Neural cell (in vitro differentiated cells): ENCODE results near the gene CEACAM4. TPM values are rescaled to one million over a fixed set of nuclear protein-coding genes. Genes with fewer than 3 reads are reported as not detected.

Experiments used
- H2AFZ ChIP-seq: fragments of 200-600, 300-800 bp; sonication (generic), shearing (Covaris generic); 2 replicates; pipeline ENCODE4 v1.6.0; 2014; ENCODE audit warnings: low read depth, mild to moderate bottlenecking, antibody characterized with exemption, low read length, moderate library complexity
- H3F3A ChIP-seq: fragments of 200-600 bp; shearing (Covaris generic); 2 replicates; pipeline ENCODE4 v1.6.1; 2016; ENCODE audit warnings: mild to moderate bottlenecking, moderate library complexity, mixed read lengths, antibody characterized with exemption, low read length; ENCODE audit not compliant: insufficient read depth, poor library complexity, severe bottlenecking
- H3K27ac ChIP-seq: fragments of 200-600, 300-800 bp; sonication (generic), shearing (Covaris generic); 2 replicates; pipeline ENCODE4 v1.5.1; 2014; ENCODE audit warnings: mild to moderate bottlenecking, low read length, moderate library complexity
- H3K27me3 ChIP-seq: fragments of 300-800, 200-600 bp; sonication (generic), shearing (Covaris generic); 2 replicates; pipeline ENCODE4 v1.6.0; 2014; ENCODE audit warnings: mild to moderate bottlenecking, low read depth, low read length, moderate library complexity; ENCODE audit not compliant: insufficient read depth
- H3K36me3 ChIP-seq: fragments of 300-800, 200-600 bp; sonication (generic), shearing (Covaris generic); 2 replicates; pipeline ENCODE4 v1.5.1; 2014; ENCODE audit warnings: mild to moderate bottlenecking, antibody characterized with exemption, low read length, moderate library complexity; ENCODE audit not compliant: insufficient read depth
- H3K4me2 ChIP-seq: fragments of 300-800, 200-600 bp; sonication (generic), shearing (Covaris generic); 2 replicates; pipeline ENCODE4 v1.6.0; 2014; ENCODE audit warnings: mild to moderate bottlenecking, low read length
- H3K4me3 ChIP-seq: fragments of 300-800, 200-600 bp; sonication (generic), shearing (Covaris generic); 2 replicates; pipeline ENCODE4 v1.5.1; 2014; ENCODE audit warnings: mild to moderate bottlenecking, low read length, moderate library complexity
- H3K79me2 ChIP-seq: fragments of 200-600 bp; shearing (Covaris generic); replicated peaks from 2 replicates; pipeline ENCODE4 v1.6.0; 2014; ENCODE audit warnings: mild to moderate bottlenecking, low read length, moderate library complexity; ENCODE audit not compliant: insufficient read depth
- H3K9ac ChIP-seq: fragments of 300-800, 200-600 bp; sonication (generic), shearing (Covaris generic); 2 replicates; pipeline ENCODE4 v1.6.1; 2016; ENCODE audit warnings: mild to moderate bottlenecking, low read length, mixed read lengths
- H3K9me2 ChIP-seq: fragments of 200-600 bp; shearing (Covaris generic); 2 replicates; pipeline ENCODE4 v1.6.1; 2016; ENCODE audit warnings: mild to moderate bottlenecking, low read length, mixed read lengths; ENCODE audit not compliant: insufficient read depth
- H3K9me3 ChIP-seq: fragments of 200-600, 300-800 bp; sonication (generic), shearing (Covaris generic); 2 replicates; pipeline ENCODE4 v1.6.1; 2016; ENCODE audit warnings: mild to moderate bottlenecking, mixed run types, low read length, moderate library complexity, mixed read lengths
- H4K20me1 ChIP-seq: fragments of 200-600 bp; shearing (Covaris generic); 2 replicates; pipeline ENCODE4 v1.6.1; 2016; ENCODE audit warnings: mild to moderate bottlenecking, mixed run types; ENCODE audit not compliant: insufficient read depth
- EP300 ChIP-seq: fragments of 450-650 bp; conservative IDR thresholded peaks from 2 replicates; pipeline ENCODE4 v1.6.1; 2014; ENCODE audit warnings: antibody characterized with exemption, mild to moderate bottlenecking, moderate library complexity; ENCODE audit not compliant: poor library complexity, severe bottlenecking
- polyA plus RNA-seq: library from polyadenylated mRNA; depleted of rRNA; stranded (reverse); fragments of >200 nt; gene quantifications from 2 replicates; pipeline ENCODE4 v1.2.3, GENCODE V29; 2014
- small RNA-seq, 3 experiments: library from RNA; depleted of rRNA; stranded (forward); fragments of <200 nt; gene quantifications; one replicate each; pipeline ENCODE3, GENCODE V24; 2012

The CEACAM4 gene
- polyA plus RNA-seq, 1 donor from 2014 or later: not detected

DNA sequence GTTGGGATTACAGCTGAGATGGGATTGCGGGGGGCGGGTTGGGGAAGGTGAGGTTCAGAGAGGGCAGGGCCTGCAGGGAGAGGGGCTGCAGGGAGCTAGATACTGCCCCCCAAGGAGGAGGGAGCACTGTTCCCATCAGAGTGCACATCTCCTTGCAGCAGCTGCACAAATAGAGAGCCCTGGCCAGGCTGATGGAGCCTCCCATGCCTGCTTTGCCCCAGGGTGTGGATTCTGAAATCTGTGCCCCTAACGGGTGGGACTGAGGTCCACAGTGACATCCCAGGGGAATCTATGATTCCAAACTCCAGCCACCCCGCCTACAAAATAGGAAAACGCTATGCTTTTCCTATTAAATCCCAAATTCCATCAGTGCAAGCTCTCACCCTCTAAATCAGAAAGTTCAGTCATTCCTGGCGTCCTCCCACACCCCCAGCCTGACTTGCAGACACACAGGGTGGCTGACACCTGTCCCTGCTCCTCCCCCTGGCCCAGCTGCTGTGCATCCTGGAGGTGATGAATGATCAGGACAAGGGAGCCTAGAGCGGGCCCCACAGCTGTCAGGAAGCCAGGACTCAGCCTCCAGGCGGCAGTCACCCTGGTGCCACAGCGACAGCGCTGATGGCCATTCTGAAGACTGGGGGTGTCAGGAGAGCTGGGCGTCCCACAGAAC, 57.3 kb downstream of the CEACAM4 start:
- Histone ChIP-seq H3K9me3 (peaks cover 4% of the 10 kb centered on the region), H3F3A (no peaks in the 10 kb centered on the region), H3K9ac (no peak overlapping the region), H3K4me3 (no peak overlapping the region), H3K36me3 (no peaks in the 10 kb centered on the region), H3K9me2 (no peaks in the 10 kb centered on the region), H3K27me3 (peaks cover 27% of the 10 kb centered on the region), H2AFZ (no peak overlapping the region), H3K4me2 (no peak overlapping the region), H3K79me2 (no peaks in the 10 kb centered on the region), H4K20me1 (no peaks in the 10 kb centered on the region), H3K27ac (no peak overlapping the region)
- no peak for TF ChIP-seq EP300

Small RNA genes lying within 50 kb of the gene (small RNA-seq; reads per million reads assigned to genes)
- 0 reads per million in 3 experiments for gene AC243960.4

Other genes starting within 250 kb of the CEACAM4 start
- 42.0 and 45.2 TPM in 2 replicates for gene EXOSC5, start 229.7 kb downstream of the CEACAM4 start, polyA plus RNA-seq
- gene BCKDHA, start 229.3 kb downstream of the CEACAM4 start, polyA plus RNA-seq: 51.2 and 51.9 TPM in 2 replicates
- not detected in 2 replicates for gene B3GNT8, start 199.7 kb downstream of the CEACAM4 start, polyA plus RNA-seq
- gene DMAC2, start 187.2 kb downstream of the CEACAM4 start, polyA plus RNA-seq: 59.8 and 62.2 TPM in 2 replicates
- gene ERICH4, start 183.9 kb downstream of the CEACAM4 start, polyA plus RNA-seq: not detected in 2 replicates
- 0.90 and 2.9 TPM in 2 replicates for gene CEACAM21, start 50.9 kb downstream of the CEACAM4 start, polyA plus RNA-seq
- gene CEACAM7, start 61.2 kb upstream of the CEACAM4 start, polyA plus RNA-seq: not detected in 2 replicates
- not detected in 2 replicates for gene CEACAM5, start 81.6 kb upstream of the CEACAM4 start, polyA plus RNA-seq
- gene CEACAM6, start 128.5 kb upstream of the CEACAM4 start, polyA plus RNA-seq: not detected in 2 replicates
- not detected in 2 replicates for gene CEACAM3, start 169.5 kb upstream of the CEACAM4 start, polyA plus RNA-seq
- gene LYPD4, start 217.6 kb upstream of the CEACAM4 start, polyA plus RNA-seq: not detected in 2 replicates
- gene DMRTC2, start 218.0 kb upstream of the CEACAM4 start, polyA plus RNA-seq: not detected in 2 replicates
- 783 and 1,001 TPM in 2 replicates for gene RPS19, start 233.2 kb upstream of the CEACAM4 start, polyA plus RNA-seq